ENCODE results near the gene SRRD.

Gene SRRD

GRCh38 chr22:26446808-26447515 lies 36.7 kb upstream of the SRRD start:
- no peak overlapping the region for H3K4me3 Mint-ChIP-seq
- H3K9me3 Mint-ChIP-seq, result no peaks in the 10 kb centered on the region
- no peaks in the 10 kb centered on the region for H3K4me1 Mint-ChIP-seq
- TF ChIP-seq CTCF (IDR thresholded peaks at IDR 0.05; ENCODE audit: unreplicated experiment in 3 of 3), result no peak
- H3K27me3 Mint-ChIP-seq (ENCODE audit: low read depth), result no peaks in the 10 kb centered on the region
- no peak overlapping the region for H3K27ac Mint-ChIP-seq
- H3K36me3 Mint-ChIP-seq (ENCODE audit: low read depth), result peaks cover 15% of the 10 kb centered on the region

GRCh38 chr22:26447584-26448329 lies 35.9 kb upstream of the SRRD start:
- Mint-ChIP-seq H3K36me3 (ENCODE audit: low read depth) (peaks cover 23% of the 10 kb centered on the region), H3K4me3 (no peak overlapping the region), H3K9me3 (no peaks in the 10 kb centered on the region), H3K27ac (no peak overlapping the region), H3K27me3 (ENCODE audit: low read depth) (no peaks in the 10 kb centered on the region), H3K4me1 (no peaks in the 10 kb centered on the region)
- no peak for TF ChIP-seq CTCF (IDR thresholded peaks at IDR 0.05; ENCODE audit: unreplicated experiment in 3 of 3)

GRCh38 chr22:26448334-26448733 lies 35.3 kb upstream of the SRRD start:
- no peak overlapping the region for H3K27ac Mint-ChIP-seq
- no peak for TF ChIP-seq CTCF (IDR thresholded peaks at IDR 0.05; ENCODE audit: unreplicated experiment in 3 of 3)
- no peaks in the 10 kb centered on the region for H3K9me3 Mint-ChIP-seq

GRCh38 chr22:26448941-26449340 lies 34.7 kb upstream of the SRRD start:
- no peak for TF ChIP-seq CTCF (IDR thresholded peaks at IDR 0.05; ENCODE audit: unreplicated experiment in 3 of 3)
- Mint-ChIP-seq H3K4me1 (no peaks in the 10 kb centered on the region), H3K9me3 (no peaks in the 10 kb centered on the region), H3K27ac (no peak overlapping the region), H3K4me3 (no peak overlapping the region), H3K36me3 (ENCODE audit: low read depth) (peaks cover 31% of the 10 kb centered on the region), H3K27me3 (ENCODE audit: low read depth) (no peaks in the 10 kb centered on the region)

More at GRCh38 chr22:26448334-26448733, 35.3 kb upstream of the SRRD start:
- Mint-ChIP-seq H3K4me1 (no peaks in the 10 kb centered on the region), H3K4me3 (no peak overlapping the region), H3K36me3 (ENCODE audit: low read depth) (peaks cover 27% of the 10 kb centered on the region), H3K27me3 (ENCODE audit: low read depth) (no peaks in the 10 kb centered on the region)

- H3K9me3 Mint-ChIP-seq, result no peaks in the 10 kb centered on the region
Measured at GRCh38 chr22:26450453-26451185, 33.1 kb upstream of the SRRD start.

More at GRCh38 chr22:26450453-26451185, 33.1 kb upstream of the SRRD start:
- Mint-ChIP-seq H3K27ac (no peak overlapping the region), H3K4me3 (no peak overlapping the region), H3K36me3 (ENCODE audit: low read depth) (peaks cover 36% of the 10 kb centered on the region), H3K27me3 (ENCODE audit: low read depth) (no peaks in the 10 kb centered on the region), H3K4me1 (no peaks in the 10 kb centered on the region)
- TF ChIP-seq CTCF (IDR thresholded peaks at IDR 0.05; ENCODE audit: unreplicated experiment in 3 of 3), result no peak
